GM06990 (cell line): ENCODE measurements around the gene SYTL1.

Source experiments
- DNase-seq: peaks from one replicate; pipeline ENCODE4 v3.0.0-alpha.2; 2011; ENCODE audit not compliant: insufficient read length; ENCODE audit errors: extremely low read depth
- H3K27me3 ChIP-seq: replicated peaks from 2 replicates; pipeline ENCODE4 v1.6.0; 2011; ENCODE audit warnings: low read length; ENCODE audit not compliant: control insufficient read depth, insufficient read depth
- H3K36me3 ChIP-seq: 2 replicates; pipeline ENCODE4 v1.5.1; 2011; ENCODE audit warnings: low read length; ENCODE audit not compliant: control insufficient read depth, insufficient read depth
- H3K4me3 ChIP-seq: replicated peaks from 2 replicates; pipeline ENCODE4 v1.5.1; 2011; ENCODE audit warnings: low read depth, mild to moderate bottlenecking, control low read depth, low read length
- CTCF ChIP-seq: IDR thresholded peaks from 2 replicates; pipeline ENCODE4 v1.5.1; 2011; ENCODE audit warnings: low read length, control low read depth, mild to moderate bottlenecking, inconsistent platforms; ENCODE audit not compliant: insufficient read depth, poor library complexity, severe bottlenecking

The SYTL1 gene

GRCh38 chr1:27298632-27299384 lies 43.0 kb upstream of the SYTL1 start:
- TF ChIP-seq CTCF = no peak
- DNase-seq = no peak
- H3K27me3 ChIP-seq = no peaks in the 10 kb centered on the region
- no peak overlapping the region for H3K4me3 ChIP-seq
- peaks cover 27% of the 10 kb centered on the region for H3K36me3 ChIP-seq

GRCh38 chr1:27299385-27300271 lies 42.2 kb upstream of the SYTL1 start:
- Histone ChIP-seq H3K27me3 (no peaks in the 10 kb centered on the region), H3K36me3 (peaks cover 27% of the 10 kb centered on the region), H3K4me3 (no peak overlapping the region)
- DNase-seq = no peak
- TF ChIP-seq CTCF = no peak

- Histone ChIP-seq H3K27me3 (no peaks in the 10 kb centered on the region), H3K36me3 (peaks cover 27% of the 10 kb centered on the region), H3K4me3 (no peak overlapping the region)
- DNase-seq = peak; percentile 73
- peak; percentile 98 for TF ChIP-seq CTCF
These were observed 41.3 kb upstream of the SYTL1 start for GRCh38 chr1:27300341-27301051.

- no peak overlapping the region for H3K4me3 ChIP-seq
- H3K27me3 ChIP-seq = no peaks in the 10 kb centered on the region
- H3K36me3 ChIP-seq = peaks cover 25% of the 10 kb centered on the region
- TF ChIP-seq CTCF = no peak
- DNase-seq = no peak
These were observed 40.8 kb upstream of the SYTL1 start for GRCh38 chr1:27301052-27301422.

- TF ChIP-seq CTCF = no peak
- no peak overlapping the region for H3K4me3 ChIP-seq
- no peak for DNase-seq
- H3K27me3 ChIP-seq = no peaks in the 10 kb centered on the region
- peaks cover 22% of the 10 kb centered on the region for H3K36me3 ChIP-seq
These were observed 40.1 kb upstream of the SYTL1 start for GRCh38 chr1:27301582-27302199.
